Neural cell (in vitro differentiated cells): ENCODE data around the gene RNF157. TPM values are rescaled to one million over a fixed set of nuclear protein-coding genes. Genes with fewer than 3 reads are reported as not detected.

Source experiments
- H2AFZ ChIP-seq: fragments of 200-600, 300-800 bp; sonication (generic), shearing (Covaris generic); 2 replicates; pipeline ENCODE4 v1.6.0; 2014; ENCODE audit warnings: low read depth, mild to moderate bottlenecking, antibody characterized with exemption, low read length, moderate library complexity
- H3F3A ChIP-seq: fragments of 200-600 bp; shearing (Covaris generic); 2 replicates; pipeline ENCODE4 v1.6.1; 2016; ENCODE audit warnings: mild to moderate bottlenecking, moderate library complexity, mixed read lengths, antibody characterized with exemption, low read length; ENCODE audit not compliant: insufficient read depth, poor library complexity, severe bottlenecking
- H3K27ac ChIP-seq: fragments of 200-600, 300-800 bp; sonication (generic), shearing (Covaris generic); 2 replicates; pipeline ENCODE4 v1.5.1; 2014; ENCODE audit warnings: mild to moderate bottlenecking, low read length, moderate library complexity
- H3K27me3 ChIP-seq: fragments of 300-800, 200-600 bp; sonication (generic), shearing (Covaris generic); 2 replicates; pipeline ENCODE4 v1.6.0; 2014; ENCODE audit warnings: mild to moderate bottlenecking, low read depth, low read length, moderate library complexity; ENCODE audit not compliant: insufficient read depth
- H3K36me3 ChIP-seq: fragments of 300-800, 200-600 bp; sonication (generic), shearing (Covaris generic); 2 replicates; pipeline ENCODE4 v1.5.1; 2014; ENCODE audit warnings: mild to moderate bottlenecking, antibody characterized with exemption, low read length, moderate library complexity; ENCODE audit not compliant: insufficient read depth
- H3K4me2 ChIP-seq: fragments of 300-800, 200-600 bp; sonication (generic), shearing (Covaris generic); 2 replicates; pipeline ENCODE4 v1.6.0; 2014; ENCODE audit warnings: mild to moderate bottlenecking, low read length
- H3K4me3 ChIP-seq: fragments of 300-800, 200-600 bp; sonication (generic), shearing (Covaris generic); 2 replicates; pipeline ENCODE4 v1.5.1; 2014; ENCODE audit warnings: mild to moderate bottlenecking, low read length, moderate library complexity
- H3K79me2 ChIP-seq: fragments of 200-600 bp; shearing (Covaris generic); replicated peaks from 2 replicates; pipeline ENCODE4 v1.6.0; 2014; ENCODE audit warnings: mild to moderate bottlenecking, low read length, moderate library complexity; ENCODE audit not compliant: insufficient read depth
- H3K9ac ChIP-seq: fragments of 300-800, 200-600 bp; sonication (generic), shearing (Covaris generic); 2 replicates; pipeline ENCODE4 v1.6.1; 2016; ENCODE audit warnings: mild to moderate bottlenecking, low read length, mixed read lengths
- H3K9me2 ChIP-seq: fragments of 200-600 bp; shearing (Covaris generic); 2 replicates; pipeline ENCODE4 v1.6.1; 2016; ENCODE audit warnings: mild to moderate bottlenecking, low read length, mixed read lengths; ENCODE audit not compliant: insufficient read depth
- H3K9me3 ChIP-seq: fragments of 200-600, 300-800 bp; sonication (generic), shearing (Covaris generic); 2 replicates; pipeline ENCODE4 v1.6.1; 2016; ENCODE audit warnings: mild to moderate bottlenecking, mixed run types, low read length, moderate library complexity, mixed read lengths
- H4K20me1 ChIP-seq: fragments of 200-600 bp; shearing (Covaris generic); 2 replicates; pipeline ENCODE4 v1.6.1; 2016; ENCODE audit warnings: mild to moderate bottlenecking, mixed run types; ENCODE audit not compliant: insufficient read depth
- EP300 ChIP-seq: fragments of 450-650 bp; conservative IDR thresholded peaks from 2 replicates; pipeline ENCODE4 v1.6.1; 2014; ENCODE audit warnings: antibody characterized with exemption, mild to moderate bottlenecking, moderate library complexity; ENCODE audit not compliant: poor library complexity, severe bottlenecking
- EZH2 ChIP-seq: fragments of 200-600, 300-800 bp; shearing (Covaris generic), sonication (generic); IDR thresholded peaks from 2 replicates; pipeline ENCODE4 v1.6.1; 2014; ENCODE audit warnings: antibody characterized with exemption, low read length, borderline replicate concordance, mild to moderate bottlenecking; ENCODE audit not compliant: insufficient read depth, poor library complexity, severe bottlenecking
- MXI1 ChIP-seq: fragments of 450-650 bp; conservative IDR thresholded peaks from 2 replicates; pipeline ENCODE4 v1.6.1; 2014; ENCODE audit warnings: antibody characterized with exemption, mild to moderate bottlenecking; ENCODE audit not compliant: poor library complexity, severe bottlenecking
- POLR2AphosphoS5 ChIP-seq: IDR thresholded peaks from 2 replicates; pipeline ENCODE4 v1.6.1; 2012
- RAD21 ChIP-seq: fragments of 450-650 bp; conservative IDR thresholded peaks from 2 replicates; pipeline ENCODE4 v1.6.1; 2014; ENCODE audit warnings: antibody characterized with exemption, mild to moderate bottlenecking, moderate library complexity
- SMC3 ChIP-seq: fragments of 450-650 bp; conservative IDR thresholded peaks from 2 replicates; pipeline ENCODE4 v1.6.1; 2014; ENCODE audit warnings: antibody characterized with exemption, mild to moderate bottlenecking, moderate library complexity; ENCODE audit not compliant: poor library complexity
- TAF1 ChIP-seq: IDR thresholded peaks from 2 replicates; pipeline ENCODE4 v1.6.1; 2012; ENCODE audit warnings: low read depth
- polyA plus RNA-seq: library from polyadenylated mRNA; depleted of rRNA; stranded (reverse); fragments of >200 nt; gene quantifications from 2 replicates; pipeline ENCODE4 v1.2.3, GENCODE V29; 2014
- TF ChIP-seq, protein P1 (sequence below): IDR thresholded peaks from 2 replicates; pipeline ENCODE4 v1.6.1; 2012; ENCODE audit warnings: borderline replicate concordance
- TF ChIP-seq, protein P2 (sequence below): fragments of 450-650 bp; IDR thresholded peaks from 2 replicates; pipeline ENCODE4 v1.5.1; 2014; ENCODE audit warnings: antibody characterized with exemption, mild to moderate bottlenecking, moderate library complexity; ENCODE audit not compliant: poor library complexity, severe bottlenecking

Gene RNF157
- polyA plus RNA-seq, 1 donor from 2014 or later, result 15.9 TPM

DNA sequence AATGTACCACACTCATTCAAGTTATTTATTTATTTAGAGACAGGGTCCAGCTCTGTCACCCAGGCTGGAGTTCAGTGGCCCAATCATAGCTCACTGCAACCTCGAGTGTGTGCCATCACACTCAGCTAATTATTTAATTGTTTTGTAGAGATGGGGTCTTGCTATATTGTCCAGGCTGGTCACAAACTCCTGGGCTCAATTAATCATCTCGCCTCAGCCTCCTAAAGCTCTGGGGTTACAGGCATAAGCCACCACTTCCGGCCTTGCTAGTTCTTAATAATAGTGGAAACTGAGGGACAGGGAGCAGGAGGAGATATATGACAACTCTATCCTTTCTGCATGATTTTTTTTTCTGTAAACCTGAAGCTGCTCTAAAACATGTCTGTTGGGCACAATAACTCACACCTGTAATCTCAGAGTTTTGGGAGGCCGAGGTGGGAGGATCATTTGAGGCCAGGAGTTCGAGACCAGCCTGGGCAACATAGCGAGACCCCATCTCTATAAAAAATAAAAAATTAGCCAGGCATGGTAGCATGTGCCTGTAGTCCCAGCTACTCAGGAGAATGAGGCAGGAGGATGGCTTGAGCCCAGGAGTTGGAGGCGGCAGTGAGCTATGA is 125.0 kb downstream of the RNF157 start:
- Histone ChIP-seq H3K79me2 (no peaks in the 10 kb centered on the region), H3K9me2 (no peaks in the 10 kb centered on the region), H3K36me3 (no peaks in the 10 kb centered on the region), H2AFZ (no peak overlapping the region), H4K20me1 (no peaks in the 10 kb centered on the region), H3F3A (no peaks in the 10 kb centered on the region), H3K4me2 (no peak overlapping the region), H3K9ac (no peak overlapping the region), H3K9me3 (no peaks in the 10 kb centered on the region), H3K27me3 (no peaks in the 10 kb centered on the region), H3K4me3 (no peak overlapping the region), H3K27ac (no peak overlapping the region)
- TF ChIP-seq TAF1, result no peak
- TF ChIP-seq EP300, result no peak
- TF ChIP-seq EZH2, result no peak

DNA sequence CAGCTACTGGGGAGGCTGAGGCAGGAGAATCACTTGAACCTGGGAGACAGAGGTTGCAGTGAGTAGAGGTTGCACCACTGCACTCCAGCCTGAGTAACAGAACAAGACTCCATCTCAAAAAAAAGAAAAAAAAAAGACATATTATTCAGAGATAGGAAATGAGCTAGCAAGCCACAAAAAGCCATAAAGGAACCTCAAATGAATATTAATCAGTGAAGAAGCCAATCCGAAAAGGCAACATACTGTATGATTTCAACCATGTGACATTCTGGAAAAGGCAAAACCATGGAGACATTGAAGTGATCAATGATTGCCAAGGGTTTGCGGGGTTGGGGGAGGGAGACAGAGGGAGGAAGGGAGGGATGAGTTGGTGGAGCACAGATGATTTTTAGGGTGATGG is 128.3 kb downstream of the RNF157 start:
- no peak for TF ChIP-seq RAD21
- no peak for TF ChIP-seq TAF1
- TF ChIP-seq POLR2AphosphoS5, result no peak
- TF ChIP-seq, protein P1, sequence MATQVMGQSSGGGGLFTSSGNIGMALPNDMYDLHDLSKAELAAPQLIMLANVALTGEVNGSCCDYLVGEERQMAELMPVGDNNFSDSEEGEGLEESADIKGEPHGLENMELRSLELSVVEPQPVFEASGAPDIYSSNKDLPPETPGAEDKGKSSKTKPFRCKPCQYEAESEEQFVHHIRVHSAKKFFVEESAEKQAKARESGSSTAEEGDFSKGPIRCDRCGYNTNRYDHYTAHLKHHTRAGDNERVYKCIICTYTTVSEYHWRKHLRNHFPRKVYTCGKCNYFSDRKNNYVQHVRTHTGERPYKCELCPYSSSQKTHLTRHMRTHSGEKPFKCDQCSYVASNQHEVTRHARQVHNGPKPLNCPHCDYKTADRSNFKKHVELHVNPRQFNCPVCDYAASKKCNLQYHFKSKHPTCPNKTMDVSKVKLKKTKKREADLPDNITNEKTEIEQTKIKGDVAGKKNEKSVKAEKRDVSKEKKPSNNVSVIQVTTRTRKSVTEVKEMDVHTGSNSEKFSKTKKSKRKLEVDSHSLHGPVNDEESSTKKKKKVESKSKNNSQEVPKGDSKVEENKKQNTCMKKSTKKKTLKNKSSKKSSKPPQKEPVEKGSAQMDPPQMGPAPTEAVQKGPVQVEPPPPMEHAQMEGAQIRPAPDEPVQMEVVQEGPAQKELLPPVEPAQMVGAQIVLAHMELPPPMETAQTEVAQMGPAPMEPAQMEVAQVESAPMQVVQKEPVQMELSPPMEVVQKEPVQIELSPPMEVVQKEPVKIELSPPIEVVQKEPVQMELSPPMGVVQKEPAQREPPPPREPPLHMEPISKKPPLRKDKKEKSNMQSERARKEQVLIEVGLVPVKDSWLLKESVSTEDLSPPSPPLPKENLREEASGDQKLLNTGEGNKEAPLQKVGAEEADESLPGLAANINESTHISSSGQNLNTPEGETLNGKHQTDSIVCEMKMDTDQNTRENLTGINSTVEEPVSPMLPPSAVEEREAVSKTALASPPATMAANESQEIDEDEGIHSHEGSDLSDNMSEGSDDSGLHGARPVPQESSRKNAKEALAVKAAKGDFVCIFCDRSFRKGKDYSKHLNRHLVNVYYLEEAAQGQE, result no peak
- no peak for TF ChIP-seq EP300
- TF ChIP-seq, protein P2, sequence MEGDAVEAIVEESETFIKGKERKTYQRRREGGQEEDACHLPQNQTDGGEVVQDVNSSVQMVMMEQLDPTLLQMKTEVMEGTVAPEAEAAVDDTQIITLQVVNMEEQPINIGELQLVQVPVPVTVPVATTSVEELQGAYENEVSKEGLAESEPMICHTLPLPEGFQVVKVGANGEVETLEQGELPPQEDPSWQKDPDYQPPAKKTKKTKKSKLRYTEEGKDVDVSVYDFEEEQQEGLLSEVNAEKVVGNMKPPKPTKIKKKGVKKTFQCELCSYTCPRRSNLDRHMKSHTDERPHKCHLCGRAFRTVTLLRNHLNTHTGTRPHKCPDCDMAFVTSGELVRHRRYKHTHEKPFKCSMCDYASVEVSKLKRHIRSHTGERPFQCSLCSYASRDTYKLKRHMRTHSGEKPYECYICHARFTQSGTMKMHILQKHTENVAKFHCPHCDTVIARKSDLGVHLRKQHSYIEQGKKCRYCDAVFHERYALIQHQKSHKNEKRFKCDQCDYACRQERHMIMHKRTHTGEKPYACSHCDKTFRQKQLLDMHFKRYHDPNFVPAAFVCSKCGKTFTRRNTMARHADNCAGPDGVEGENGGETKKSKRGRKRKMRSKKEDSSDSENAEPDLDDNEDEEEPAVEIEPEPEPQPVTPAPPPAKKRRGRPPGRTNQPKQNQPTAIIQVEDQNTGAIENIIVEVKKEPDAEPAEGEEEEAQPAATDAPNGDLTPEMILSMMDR, result no peak
- no peak for TF ChIP-seq MXI1
- TF ChIP-seq SMC3, result no peak
- no peak for TF ChIP-seq EZH2
- Histone ChIP-seq H3F3A (no peaks in the 10 kb centered on the region), H3K79me2 (no peaks in the 10 kb centered on the region), H3K9me2 (no peaks in the 10 kb centered on the region), H3K4me2 (no peak overlapping the region), H3K27ac (no peak overlapping the region), H4K20me1 (no peaks in the 10 kb centered on the region), H3K9me3 (no peaks in the 10 kb centered on the region), H2AFZ (no peak overlapping the region), H3K9ac (no peak overlapping the region), H3K27me3 (no peaks in the 10 kb centered on the region), H3K4me3 (no peak overlapping the region), H3K36me3 (no peaks in the 10 kb centered on the region)

DNA sequence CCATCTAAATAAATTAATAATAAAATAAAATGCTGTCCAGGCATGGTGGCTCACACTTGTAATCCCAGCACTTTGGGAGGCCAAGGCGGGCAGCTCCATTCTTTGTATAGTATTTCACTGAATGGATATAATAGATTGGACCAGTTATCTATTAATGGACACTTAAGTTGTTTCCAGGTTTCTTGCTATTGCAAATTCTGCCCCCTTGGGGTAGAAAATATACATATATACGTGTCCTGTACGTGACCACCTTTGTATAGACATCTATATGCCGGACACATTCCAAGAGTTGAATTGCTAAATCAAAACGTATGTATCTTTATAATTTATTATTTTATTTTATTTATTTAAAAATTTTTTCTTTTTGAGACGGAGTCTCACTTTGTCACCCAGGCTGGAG is 132.8 kb downstream of the RNF157 start:
- Histone ChIP-seq H3K79me2 (peaks cover 9% of the 10 kb centered on the region), H3K36me3 (no peaks in the 10 kb centered on the region), H3K9me2 (no peaks in the 10 kb centered on the region), H3K4me3 (no peak overlapping the region), H2AFZ (no peak overlapping the region), H3K9me3 (no peaks in the 10 kb centered on the region), H3K9ac (no peak overlapping the region), H3K27ac (no peak overlapping the region), H3K27me3 (no peaks in the 10 kb centered on the region), H3F3A (peaks cover 3% of the 10 kb centered on the region), H4K20me1 (no peaks in the 10 kb centered on the region), H3K4me2 (no peak overlapping the region)
- no peak for TF ChIP-seq RAD21
